A549 (cell line): ENCODE data around the gene MYOM1.

ENCODE experiments used
- CTCF ChIP-seq: fragments of >200 bp; sonication (Bioruptor Twin); formaldehyde crosslinking; IDR thresholded peaks from 3 replicates; pipeline ENCODE4 v1.5.1; 2016
- KDM1A ChIP-seq: fragments of 200-600 bp; sonication (generic); IDR thresholded peaks from 2 replicates; pipeline ENCODE4 v1.6.1; 2016; ENCODE audit warnings: low read depth, mild to moderate bottlenecking
- PBX3 ChIP-seq: IDR thresholded peaks from 2 replicates; pipeline ENCODE4 v1.6.1; 2012

GRCh38 chr18:3179430-3180089 is 40.2 kb downstream of the MYOM1 start:
- TF ChIP-seq PBX3 = no peak
- no peak for TF ChIP-seq KDM1A
- TF ChIP-seq CTCF = no peak
